Bronchial epithelial cell (primary cell): ENCODE data around the gene RNF227. TPM values are rescaled to one million over a fixed set of nuclear protein-coding genes. Genes with fewer than 3 reads are reported as not detected.

Source experiments
- DNase-seq: peaks from one replicate; pipeline ENCODE4 v3.0.0-alpha.2; 2010; ENCODE audit warnings: low read depth
- FAIRE-seq: peaks from 2 replicates; lab custom pipeline; 2011; peaks lifted over from hg19 to GRCh38; lab: Jason Lieb, UNC
- H3K27me3 ChIP-seq: 2 replicates; pipeline ENCODE4 v1.5.1; 2011; ENCODE audit warnings: low read length; ENCODE audit not compliant: control insufficient read depth, insufficient read depth
- H3K36me3 ChIP-seq: 2 replicates; pipeline ENCODE4 v1.5.1; 2011; ENCODE audit warnings: low read length; ENCODE audit not compliant: control insufficient read depth, insufficient read depth
- H3K4me3 ChIP-seq: 2 replicates; pipeline ENCODE4 v1.5.1; 2011; ENCODE audit warnings: mild to moderate bottlenecking, low read depth, low read length, control low read depth
- CTCF ChIP-seq: IDR thresholded peaks from 2 replicates; pipeline ENCODE4 v1.5.1; 2011; ENCODE audit warnings: mild to moderate bottlenecking, moderate library complexity, low read length, control low read depth, inconsistent platforms; ENCODE audit not compliant: insufficient read depth, severe bottlenecking
- total RNA-seq: library from RNA; depleted of rRNA; stranded (reverse); fragments of >200 nt; gene quantifications from 2 replicates; pipeline ENCODE4 v1.2.1, GENCODE V29; 2014

Gene RNF227
- total RNA-seq, 1 donor from 2014 or later, result 8.2 TPM

- no peaks in the 10 kb centered on the region for H3K27me3 ChIP-seq
- TF ChIP-seq CTCF, result no peak
Measured at GRCh38 chr17:7883781-7884386, 32.2 kb downstream of the RNF227 start.

GRCh38 chr17:7882629-7883028, 33.5 kb downstream of the RNF227 start:
- TF ChIP-seq CTCF, result no peak
- no peaks in the 10 kb centered on the region for H3K27me3 ChIP-seq
- DNase-seq (no peak), FAIRE-seq (no peak)
- H3K36me3 ChIP-seq, result peaks cover 1% of the 10 kb centered on the region
- H3K4me3 ChIP-seq, result no peak overlapping the region

More at GRCh38 chr17:7883781-7884386, 32.2 kb downstream of the RNF227 start:
- Histone ChIP-seq H3K36me3 (peaks cover 1% of the 10 kb centered on the region), H3K4me3 (peak overlapping the region; percentile 94)
- DNase-seq, result peak; percentile 22
- no peak for FAIRE-seq

- no peak for DNase-seq
- H3K4me3 ChIP-seq, result no peak overlapping the region
- no peak for TF ChIP-seq CTCF
- H3K36me3 ChIP-seq, result peaks cover 1% of the 10 kb centered on the region
- H3K27me3 ChIP-seq, result no peaks in the 10 kb centered on the region
- no peak for FAIRE-seq
Measured at GRCh38 chr17:7882068-7882467, 34.0 kb downstream of the RNF227 start.

- H3K4me3 ChIP-seq, result no peak overlapping the region
- peaks cover 1% of the 10 kb centered on the region for H3K36me3 ChIP-seq
- DNase-seq, result no peak
- H3K27me3 ChIP-seq, result no peaks in the 10 kb centered on the region
- no peak for TF ChIP-seq CTCF
- FAIRE-seq, result no peak
Measured at GRCh38 chr17:7881276-7882054, 34.6 kb downstream of the RNF227 start.

GRCh38 chr17:7880076-7880868, 35.8 kb downstream of the RNF227 start:
- H3K36me3 ChIP-seq, result peaks cover 1% of the 10 kb centered on the region
- DNase-seq (no peak), FAIRE-seq (no peak)
- no peak for TF ChIP-seq CTCF
- H3K4me3 ChIP-seq, result no peak overlapping the region
- no peaks in the 10 kb centered on the region for H3K27me3 ChIP-seq
